Measurements from ENCODE around the gene TRIB2.

The TRIB2 gene

DNA sequence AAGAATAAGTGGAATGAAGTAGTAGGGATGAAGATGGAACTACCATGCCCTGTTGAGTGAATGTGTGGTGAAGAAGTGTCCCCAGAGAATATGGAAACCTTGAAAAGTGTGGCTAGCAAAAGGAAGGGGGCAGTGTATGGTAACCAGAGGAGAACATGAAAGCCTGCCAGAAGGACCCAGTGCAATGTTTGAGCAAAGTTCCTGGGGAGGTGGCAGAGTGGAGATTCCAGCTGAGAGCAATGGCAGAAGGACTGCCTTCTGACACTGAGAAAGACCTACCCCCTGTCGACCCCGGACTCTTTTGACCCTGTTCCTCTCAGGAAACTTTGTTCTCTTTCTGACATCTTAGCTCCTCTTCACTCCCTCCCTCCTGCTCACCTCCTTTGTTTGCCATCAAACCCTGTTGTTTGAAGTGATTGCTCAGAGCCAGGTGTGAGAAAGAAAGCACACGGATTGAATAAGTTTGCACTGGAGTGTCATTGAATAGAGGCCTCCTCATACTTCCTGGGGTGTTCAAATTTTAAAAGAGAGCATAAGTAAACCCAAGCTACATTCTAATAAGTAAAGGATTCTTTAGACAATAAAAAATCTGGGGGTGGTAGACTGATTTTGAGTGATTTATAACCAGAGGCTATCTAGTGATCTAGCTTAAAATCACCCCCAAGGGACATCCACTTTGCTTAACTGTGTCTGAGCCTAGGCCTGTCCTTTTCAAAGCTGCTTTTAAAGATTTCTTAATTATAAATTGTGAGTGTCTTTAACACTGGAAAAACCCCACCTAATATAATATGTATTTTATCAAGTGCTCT, 57.1 kb downstream of the TRIB2 start:
- peak; percentile 17 for DNase-seq (ENCODE audit: low spot score)

DNA sequence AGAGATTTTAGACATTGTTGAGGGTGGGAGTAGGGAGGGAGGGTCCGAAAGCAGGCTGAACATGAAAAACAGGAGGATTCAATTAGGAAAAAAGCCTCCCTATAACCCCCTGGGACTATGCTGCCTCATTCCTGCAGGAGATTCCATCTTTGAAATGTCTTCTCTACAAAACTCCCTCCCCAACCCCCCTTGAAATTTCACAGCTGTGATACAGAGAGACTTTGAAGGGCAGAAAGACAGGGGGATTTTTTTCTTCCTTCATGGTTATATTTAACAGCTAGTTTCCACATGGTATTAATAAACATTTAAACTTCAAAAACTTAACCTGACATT, 57.6 kb downstream of the TRIB2 start:
- DNase-seq (ENCODE audit: low spot score) = peak; percentile 59

DNA sequence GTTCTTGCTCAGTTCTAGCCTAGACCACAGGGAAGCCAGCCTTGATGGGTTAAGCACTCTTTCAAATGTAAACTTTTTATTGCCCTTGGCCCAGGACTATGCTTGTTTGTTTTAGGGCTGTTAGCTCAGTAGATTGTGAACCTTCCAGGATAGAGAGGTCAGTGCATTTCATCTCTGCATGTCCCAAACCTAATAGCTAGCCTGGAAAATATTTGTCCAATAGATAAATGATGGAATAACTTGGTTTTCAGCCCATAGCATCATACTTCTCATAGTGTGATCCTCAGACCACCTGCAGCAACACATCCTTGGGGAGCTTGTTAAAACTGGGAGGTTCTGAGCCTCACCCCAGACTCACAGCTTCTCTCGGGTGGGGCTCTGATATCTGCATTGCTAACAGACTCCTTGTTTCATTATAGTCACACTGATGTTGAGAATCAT, 59.8 kb downstream of the TRIB2 start:
- DNase-seq (ENCODE audit: low spot score) = no peak

DNA sequence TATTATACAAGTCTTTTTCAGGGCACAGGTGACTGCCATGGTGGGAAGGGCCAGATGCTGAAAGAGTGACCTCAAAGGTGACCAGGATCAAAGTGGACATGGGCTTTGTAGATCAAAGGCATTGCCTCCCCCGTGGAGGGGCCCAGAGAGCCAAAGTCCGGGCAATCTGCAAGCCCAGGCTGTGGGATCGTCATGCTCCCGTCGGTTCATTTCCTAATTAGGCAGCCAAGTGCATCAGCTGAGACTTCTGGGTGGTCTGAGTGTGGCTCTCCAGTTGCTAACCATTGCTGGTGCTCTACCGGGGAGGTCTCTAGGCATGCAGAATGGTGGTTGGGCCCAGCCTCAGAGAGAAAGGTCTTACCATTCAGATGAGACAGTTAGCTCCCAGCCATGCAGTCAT, 61.6 kb downstream of the TRIB2 start:
- DNase-seq (ENCODE audit: low spot score) = no peak

DNA sequence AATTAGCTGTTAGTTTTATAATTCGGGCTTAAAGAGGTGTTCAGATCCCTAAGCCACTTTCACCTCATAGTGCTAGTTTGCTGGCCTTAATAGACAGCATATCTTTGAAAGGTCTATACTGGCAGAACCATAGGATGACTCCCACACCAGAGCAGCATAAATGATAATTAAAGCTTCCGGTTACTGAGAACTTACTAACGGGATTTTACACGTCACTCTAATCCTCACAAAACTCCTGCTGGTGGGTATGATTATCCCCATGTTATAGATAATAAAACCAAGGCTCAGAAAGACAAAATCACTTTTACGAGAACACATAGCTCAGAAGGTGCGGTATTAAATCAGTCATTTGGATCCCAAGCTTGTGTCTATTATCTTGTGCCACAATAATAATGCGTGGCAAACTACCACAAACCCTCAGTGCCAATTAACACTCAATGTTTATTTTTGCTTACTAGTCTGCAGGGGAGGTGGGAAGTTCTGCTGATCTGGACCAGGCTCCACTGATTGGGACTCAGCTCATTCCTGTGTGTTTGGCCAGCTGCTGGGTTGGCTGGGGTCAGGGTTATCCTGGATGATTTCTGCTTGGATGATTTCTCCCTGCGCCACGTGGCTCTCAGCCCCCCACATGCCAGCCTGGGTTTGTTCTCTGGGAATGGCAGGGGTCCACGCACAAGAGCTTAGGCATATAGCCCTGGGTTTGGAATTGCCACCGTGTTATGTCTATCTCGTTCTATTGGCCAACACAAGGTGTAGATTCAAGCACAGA, 62.3 kb downstream of the TRIB2 start:
- no peak for DNase-seq (ENCODE audit: low spot score)

DNA sequence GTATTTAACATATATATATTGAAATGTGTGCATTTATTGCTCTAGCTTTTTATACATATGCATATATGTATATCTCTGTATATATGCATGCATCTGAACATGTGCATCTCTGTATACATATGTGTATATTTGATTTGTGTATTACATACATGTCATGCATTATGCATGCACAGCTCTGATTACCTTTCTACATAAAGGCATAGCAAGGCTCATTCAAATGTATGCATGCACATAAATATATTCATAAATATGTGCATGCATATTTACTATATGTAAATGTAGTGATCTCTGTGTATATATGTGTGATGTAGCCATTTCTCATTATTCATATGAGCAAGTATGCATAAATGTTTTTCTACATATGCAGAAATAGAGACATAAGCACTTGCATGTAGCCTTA, 64.6 kb downstream of the TRIB2 start:
- DNase-seq (ENCODE audit: low spot score) = no peak

DNA sequence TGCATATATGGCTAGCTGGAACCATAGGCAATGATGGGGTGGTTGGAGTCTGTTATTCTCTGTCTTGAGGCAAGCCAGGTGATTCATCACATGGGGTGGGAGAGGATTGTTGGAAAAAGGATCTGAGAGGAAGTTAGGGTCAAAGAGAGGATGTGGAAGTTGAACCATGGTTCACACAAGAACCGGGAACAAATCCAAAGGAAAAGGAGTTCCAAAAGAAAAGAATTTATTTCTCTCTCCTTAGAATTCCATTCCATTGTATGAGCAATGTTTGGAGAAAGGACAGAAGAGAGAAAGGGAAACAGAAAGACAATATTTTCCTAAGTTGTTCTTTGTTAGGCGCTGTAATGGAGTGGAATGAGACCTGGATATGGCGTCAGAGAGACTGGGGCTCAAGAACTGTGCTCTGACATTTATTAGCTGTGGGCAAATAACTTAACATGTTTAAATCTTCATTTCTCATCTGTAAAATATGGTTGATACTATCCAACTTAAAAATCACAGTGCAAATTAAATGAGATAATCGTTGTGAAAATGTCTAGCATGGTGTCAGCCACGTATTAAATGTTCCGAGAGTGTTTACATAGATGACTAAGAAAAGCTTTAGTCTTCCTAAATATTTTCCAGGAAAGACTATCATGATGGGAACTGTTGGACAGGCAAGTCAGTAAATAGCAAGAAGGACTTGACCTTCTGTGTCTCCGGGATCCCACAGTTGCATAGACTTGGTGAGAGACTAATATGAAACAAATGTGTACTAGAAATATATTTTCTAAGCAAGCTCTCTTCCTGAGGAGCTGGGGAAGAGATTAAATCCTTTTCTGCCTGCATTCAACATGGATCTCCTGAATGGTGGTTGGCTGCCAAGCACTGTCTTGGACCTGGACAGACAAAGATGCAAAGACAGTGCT, 71.4 kb downstream of the TRIB2 start:
- no peak for DNase-seq (ENCODE audit: low spot score)

DNA sequence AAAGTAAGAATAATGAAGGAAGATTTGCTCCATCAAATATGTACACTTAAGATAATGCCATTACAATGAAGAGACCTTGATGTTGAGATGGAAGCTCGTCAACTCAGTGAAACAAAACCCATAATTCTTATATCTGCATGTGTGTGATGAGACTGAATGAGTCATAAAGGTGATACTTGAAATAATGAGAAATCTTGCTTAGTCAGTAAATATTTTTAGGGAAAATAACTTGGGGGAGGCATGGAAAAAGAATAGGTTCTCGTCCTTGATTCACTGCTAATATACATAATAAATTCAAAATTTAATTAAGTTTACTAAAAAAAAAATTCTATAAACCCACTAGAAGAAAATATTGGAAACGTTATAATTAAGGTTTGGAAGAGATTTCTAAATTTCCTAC, 75.2 kb downstream of the TRIB2 start:
- no peak for DNase-seq (ENCODE audit: low spot score)

Small RNA genes within 50 kb of the gene (small RNA-seq; reads per million reads assigned to genes)
- gene MIR3125 = 0 to 0.04 reads per million in 2 experiments
